Body of pancreas (tissue), 4 donors: ENCODE data around the gene ZMYND15.
"Not testable (repeated sequence)": the region's sequence is repeated elsewhere in the genome, so short reads cannot be mapped to it uniquely, and the experiment has no call there.

Experiments
- CTCF ChIP-seq, 7 experiments: fragments of 450-650 bp in 4 of 7; fragments of 200-600 bp in 3 of 7; sonication (generic) in 3 of 7; IDR thresholded peaks; one replicate each; pipeline ENCODE4 v1.5.1; 2016 to 2019; ENCODE audit warnings: antibody characterized with exemption in 7 of 7
- POLR2A ChIP-seq, 3 donors: fragments of 450-650 bp; IDR thresholded peaks; one replicate each; pipeline ENCODE4 v1.6.1; 2016; ENCODE audit warnings: antibody characterized with exemption in 3 of 3, mild to moderate bottlenecking in 2 of 3

- not testable (repeated sequence) for TF ChIP-seq CTCF, POLR2A (IDR thresholded peaks at IDR 0.05)
Measured at GRCh38 chr17:4699401-4700056, 40.1 kb upstream of the ZMYND15 start.
